Breast epithelium (tissue), 4 donors: ENCODE results near the gene SNX30. TPM values are rescaled to one million over a fixed set of nuclear protein-coding genes. Genes with fewer than 3 reads are reported as not detected.
A peak's percentile ranks its signal among the peaks of the same experiment; 100 is the strongest.

ENCODE experiments used
- DNase-seq, 2 donors: peaks; one replicate each; pipeline ENCODE4 v3.0.0-alpha.2; 2019; ENCODE audit warnings: low spot score in 2 of 2
- H3K27ac ChIP-seq, 2 donors: fragments of 200-600 bp; sonication (generic) in 1 of 2; one replicate each; pipeline ENCODE4 v1.5.1; 2016 to 2019; ENCODE audit warnings: mild to moderate bottlenecking in 1 of 2
- H3K27me3 ChIP-seq, 2 donors: fragments of 200-600 bp; sonication (generic) in 1 of 2; one replicate each; pipeline versions ENCODE4 v1.5.1 to v1.6.0; 2017 to 2019; ENCODE audit warnings: control low read depth in 1 of 2, mild to moderate bottlenecking in 1 of 2
- H3K36me3 ChIP-seq: fragments of 200-600 bp; one replicate; pipeline ENCODE4 v1.5.1; 2019
- H3K4me1 ChIP-seq, 2 donors: fragments of 200-600 bp; sonication (generic); one replicate each; pipeline ENCODE4 v1.5.1; 2016 to 2019; ENCODE audit warnings: control low read depth in 1 of 2
- H3K4me3 ChIP-seq, 3 donors: fragments of 200-600 bp; sonication (generic); 1 replicate in 2 of 3; 2 replicates in 1 of 3; pipeline ENCODE4 v1.5.1; 2016 to 2019; ENCODE audit warnings: mild to moderate bottlenecking in 3 of 3, moderate library complexity in 2 of 3
- H3K9me3 ChIP-seq, 2 donors: fragments of 200-600 bp; sonication (generic) in 1 of 2; one replicate each; pipeline ENCODE4 v1.5.1; 2016 to 2019; ENCODE audit warnings: control low read depth in 1 of 2
- POLR2A ChIP-seq: fragments of 450-650 bp; IDR thresholded peaks from one replicate; pipeline ENCODE4 v1.6.1; 2016; ENCODE audit warnings: antibody characterized with exemption, mild to moderate bottlenecking, moderate library complexity
- POLR2AphosphoS5 ChIP-seq, 3 donors: sonication (generic); formaldehyde crosslinking; IDR thresholded peaks; one replicate each; pipeline ENCODE4 v1.6.1; 2017; ENCODE audit warnings: antibody characterized with exemption in 3 of 3
- intact Hi-C: fragments of 100-400 bp; cut with DNase I; formaldehyde crosslinking; loops from one replicate; pipeline ENCODE4 v1.15.1; 2023; ENCODE audit warnings: low total_unique reads
- total RNA-seq, 3 donors: library from RNA; depleted of rRNA; stranded (reverse); fragments of >200 nt; gene quantifications; one replicate each; pipeline ENCODE4 v1.1.0, GENCODE V29; 2016
- TF ChIP-seq, protein P1 (sequence below), 3 donors: fragments of 450-650 bp; IDR thresholded peaks; one replicate each; pipeline ENCODE4 v1.5.1; 2016 to 2017; ENCODE audit warnings: antibody characterized with exemption in 3 of 3, mild to moderate bottlenecking in 3 of 3, moderate library complexity in 3 of 3

Gene SNX30, protein sequence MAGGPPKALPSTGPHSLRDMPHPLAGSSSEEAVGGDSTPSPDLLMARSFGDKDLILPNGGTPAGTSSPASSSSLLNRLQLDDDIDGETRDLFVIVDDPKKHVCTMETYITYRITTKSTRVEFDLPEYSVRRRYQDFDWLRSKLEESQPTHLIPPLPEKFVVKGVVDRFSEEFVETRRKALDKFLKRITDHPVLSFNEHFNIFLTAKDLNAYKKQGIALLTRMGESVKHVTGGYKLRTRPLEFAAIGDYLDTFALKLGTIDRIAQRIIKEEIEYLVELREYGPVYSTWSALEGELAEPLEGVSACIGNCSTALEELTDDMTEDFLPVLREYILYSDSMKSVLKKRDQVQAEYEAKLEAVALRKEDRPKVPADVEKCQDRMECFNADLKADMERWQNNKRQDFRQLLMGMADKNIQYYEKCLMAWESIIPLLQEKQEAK
- total RNA-seq = 10 to 100 TPM; 15.2 to 18.7 (median 16.4) TPM

DNA sequence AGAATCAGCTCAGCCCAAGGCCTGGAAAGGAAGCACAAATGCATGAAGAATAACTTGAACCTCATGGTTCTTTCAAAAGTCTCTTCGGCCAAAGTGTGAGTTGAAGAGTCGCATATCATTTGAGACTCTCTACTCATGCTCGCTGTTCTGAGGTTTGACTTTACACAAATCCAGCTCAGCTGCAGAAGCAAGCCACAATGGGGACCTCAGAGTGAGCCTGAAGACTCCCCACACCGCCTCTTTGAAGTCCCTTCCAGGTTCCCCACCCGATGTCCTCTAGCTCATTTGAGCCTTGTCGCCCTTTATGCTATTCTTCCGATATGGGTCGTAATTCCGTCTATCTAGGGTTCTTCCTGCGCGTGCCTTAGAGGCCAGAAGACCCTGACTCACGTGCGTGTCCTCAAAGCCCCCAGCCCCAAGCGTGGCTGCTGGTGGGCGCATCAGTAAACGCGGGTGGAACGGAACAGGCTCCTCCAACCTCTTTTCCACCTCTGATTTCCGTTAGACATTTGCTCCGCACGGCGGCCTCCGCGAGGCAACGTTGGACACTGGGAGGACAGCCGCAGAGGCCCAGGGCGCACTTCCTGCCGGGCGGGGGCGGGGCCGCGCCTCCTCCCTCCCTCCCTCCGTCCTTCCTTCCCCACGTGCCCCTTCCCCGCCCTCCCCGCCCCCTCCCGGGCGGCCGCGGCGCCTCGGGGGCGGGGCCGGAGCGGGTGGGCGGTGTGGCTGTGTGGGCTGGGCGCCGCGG is at the start of gene SNX30:
TSS of gene SNX30 (plus strand) at position 745 of the 748 bp plus-strand sequence. CDS start 242 bp downstream, outside the sequence.
- Histone ChIP-seq H3K9me3 (no peaks in the 10 kb centered on the region), H3K27ac (peak within 1 kb of the TSS; percentile 75 to 82), H3K27me3 (no peaks in the 10 kb centered on the region), H3K36me3 (no peaks in the 10 kb centered on the region), H3K4me3 (peak within 1 kb of the TSS; percentile 75 to 93 (median 93)), H3K4me1 (peaks cover 0 to 5% of the 10 kb centered on the region in 2 donors)
- intact Hi-C loops = no loop called here
- DNase-seq = peak; percentile 81 to 84
- peak; percentile 67 to 81 (median 75) for TF ChIP-seq POLR2AphosphoS5 (IDR thresholded peaks at IDR 0.05)
- TF ChIP-seq, protein P1, sequence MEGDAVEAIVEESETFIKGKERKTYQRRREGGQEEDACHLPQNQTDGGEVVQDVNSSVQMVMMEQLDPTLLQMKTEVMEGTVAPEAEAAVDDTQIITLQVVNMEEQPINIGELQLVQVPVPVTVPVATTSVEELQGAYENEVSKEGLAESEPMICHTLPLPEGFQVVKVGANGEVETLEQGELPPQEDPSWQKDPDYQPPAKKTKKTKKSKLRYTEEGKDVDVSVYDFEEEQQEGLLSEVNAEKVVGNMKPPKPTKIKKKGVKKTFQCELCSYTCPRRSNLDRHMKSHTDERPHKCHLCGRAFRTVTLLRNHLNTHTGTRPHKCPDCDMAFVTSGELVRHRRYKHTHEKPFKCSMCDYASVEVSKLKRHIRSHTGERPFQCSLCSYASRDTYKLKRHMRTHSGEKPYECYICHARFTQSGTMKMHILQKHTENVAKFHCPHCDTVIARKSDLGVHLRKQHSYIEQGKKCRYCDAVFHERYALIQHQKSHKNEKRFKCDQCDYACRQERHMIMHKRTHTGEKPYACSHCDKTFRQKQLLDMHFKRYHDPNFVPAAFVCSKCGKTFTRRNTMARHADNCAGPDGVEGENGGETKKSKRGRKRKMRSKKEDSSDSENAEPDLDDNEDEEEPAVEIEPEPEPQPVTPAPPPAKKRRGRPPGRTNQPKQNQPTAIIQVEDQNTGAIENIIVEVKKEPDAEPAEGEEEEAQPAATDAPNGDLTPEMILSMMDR (IDR thresholded peaks at IDR 0.05) = no peak

DNA sequence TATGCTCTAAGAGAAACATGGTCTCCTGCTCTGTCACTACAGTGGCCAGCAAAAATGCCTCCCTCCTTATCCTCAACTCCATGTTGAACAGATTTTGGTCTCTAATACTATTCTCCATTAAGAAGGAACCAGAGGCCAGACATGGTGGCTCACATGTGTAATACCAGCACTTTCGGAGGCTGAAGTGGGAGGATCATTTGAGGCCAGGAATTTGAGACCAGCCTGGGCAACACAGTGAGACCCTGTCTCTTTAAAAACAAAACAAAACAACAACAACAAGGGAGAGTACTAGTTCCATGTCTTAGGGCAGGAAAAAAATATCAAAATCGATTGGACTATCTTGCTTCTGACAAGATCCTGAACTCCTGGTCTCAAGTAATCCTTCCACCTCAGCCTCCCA is 47.3 kb upstream of the SNX30 start:
- TF ChIP-seq, protein P1 (IDR thresholded peaks at IDR 0.05) = no peak
- TF ChIP-seq POLR2AphosphoS5 (IDR thresholded peaks at IDR 0.05) = no peak
- no peak for TF ChIP-seq POLR2A
- intact Hi-C loops = no loop called here
- DNase-seq = no peak
- no peaks in the 10 kb centered on the region for H3K9me3 ChIP-seq
- H3K4me3 ChIP-seq = no peak overlapping the region
- H3K27me3 ChIP-seq = no peaks in the 10 kb centered on the region
- no peaks in the 10 kb centered on the region for H3K4me1 ChIP-seq
- no peaks in the 10 kb centered on the region for H3K36me3 ChIP-seq
- no peak overlapping the region for H3K27ac ChIP-seq

DNA sequence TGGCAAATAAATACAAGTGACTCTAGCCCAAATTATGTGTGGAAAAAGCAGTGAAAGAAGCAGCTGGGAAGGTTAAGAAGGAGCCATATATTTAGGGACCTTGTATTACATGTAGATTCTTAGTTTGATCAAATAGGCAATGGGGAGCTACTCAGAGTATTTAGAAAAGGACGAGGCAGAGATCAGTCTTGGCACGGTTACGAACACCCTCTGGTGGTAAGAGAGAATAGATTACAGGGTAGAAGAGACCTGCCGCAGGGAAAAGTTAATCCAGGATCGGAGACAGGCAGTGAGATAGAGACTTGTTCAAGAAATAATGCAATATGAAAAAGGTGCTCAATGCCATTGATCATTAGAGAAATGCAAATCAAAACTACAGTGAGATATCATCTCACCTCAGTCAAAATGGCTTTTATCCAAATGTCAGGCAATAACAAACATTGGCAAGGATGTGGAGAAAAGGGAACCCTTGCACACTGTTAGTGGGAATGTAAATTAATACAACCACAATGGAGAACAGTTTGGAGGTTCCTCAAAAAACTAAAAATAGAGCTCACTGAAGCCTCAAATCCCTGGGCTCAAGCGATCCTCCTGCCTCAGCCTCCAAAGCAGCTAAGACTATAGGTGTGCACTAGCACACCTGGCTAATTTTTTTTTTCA is 44.7 kb upstream of the SNX30 start:
- TF ChIP-seq POLR2AphosphoS5 (IDR thresholded peaks at IDR 0.05) (no peak), POLR2A (no peak)
- TF ChIP-seq, protein P1 (IDR thresholded peaks at IDR 0.05) = no peak

DNA sequence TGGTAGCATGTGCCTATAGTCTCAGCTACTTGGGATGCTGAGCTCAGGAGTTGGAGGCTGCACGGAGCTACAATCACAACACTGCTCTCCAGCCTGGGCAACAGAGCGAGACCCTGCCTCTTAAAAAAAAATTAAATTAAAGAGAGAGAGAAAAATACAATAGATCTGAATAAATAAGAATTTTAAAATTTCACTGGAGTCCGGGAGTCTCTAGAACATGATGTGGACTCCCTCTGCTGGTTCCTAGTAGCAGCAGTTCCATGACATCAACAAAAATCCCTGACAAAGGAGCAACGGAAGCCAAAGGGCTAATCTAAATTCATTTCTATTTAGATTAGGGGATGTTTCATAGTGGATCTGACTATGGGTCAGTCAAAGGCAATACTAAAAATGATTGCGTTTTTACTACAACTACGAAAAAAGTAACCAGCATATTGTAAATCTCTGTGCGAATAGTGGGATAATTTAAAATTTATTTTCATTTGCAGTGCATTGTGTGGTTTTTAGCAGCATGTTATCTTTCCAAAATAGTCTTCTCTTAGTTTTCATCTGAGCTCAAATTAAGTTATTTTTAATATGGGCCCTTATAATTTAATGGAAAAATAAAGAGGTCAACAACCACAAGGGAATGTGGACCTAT is 39.4 kb upstream of the SNX30 start:
- TF ChIP-seq POLR2A (no peak), POLR2AphosphoS5 (IDR thresholded peaks at IDR 0.05) (no peak)
- TF ChIP-seq, protein P1 (IDR thresholded peaks at IDR 0.05) = no peak
- intact Hi-C loops = no loop called here
- H3K4me1 ChIP-seq = no peaks in the 10 kb centered on the region
- no peaks in the 10 kb centered on the region for H3K9me3 ChIP-seq
- no peak for DNase-seq
- H3K4me3 ChIP-seq = no peak overlapping the region
- no peaks in the 10 kb centered on the region for H3K36me3 ChIP-seq
- H3K27ac ChIP-seq = no peak overlapping the region
- H3K27me3 ChIP-seq = no peaks in the 10 kb centered on the region

More for the DNA sequence above, 44.7 kb upstream of the SNX30 start:
- no peak for DNase-seq
- Histone ChIP-seq H3K9me3 (no peaks in the 10 kb centered on the region), H3K36me3 (no peaks in the 10 kb centered on the region), H3K4me1 (no peaks in the 10 kb centered on the region), H3K4me3 (no peak overlapping the region), H3K27ac (no peak overlapping the region), H3K27me3 (no peaks in the 10 kb centered on the region)
- intact Hi-C loops = no loop called here
